Ovary (tissue), 3 donors: ENCODE measurements around the gene NR3C2.

ENCODE experiments used
- EP300 ChIP-seq: sonication (generic); formaldehyde crosslinking; IDR thresholded peaks from one replicate; pipeline ENCODE4 v1.6.1; 2017; ENCODE audit warnings: antibody characterized with exemption
- POLR2A ChIP-seq: fragments of 450-650 bp; IDR thresholded peaks from one replicate; pipeline ENCODE4 v1.6.1; 2017; ENCODE audit warnings: antibody characterized with exemption, mild to moderate bottlenecking, moderate library complexity
- TF ChIP-seq, protein P1 (sequence below), 3 donors: fragments of 450-650 bp in 2 of 3; fragments of 200-600 bp in 1 of 3; IDR thresholded peaks; one replicate each; pipeline versions ENCODE4 v1.5.1 to v1.8.0; 2016 to 2022; ENCODE audit warnings: antibody characterized with exemption in 3 of 3, mild to moderate bottlenecking in 1 of 3
- donor health status: DM: no; HTN: no; CAD: no.

DNA sequence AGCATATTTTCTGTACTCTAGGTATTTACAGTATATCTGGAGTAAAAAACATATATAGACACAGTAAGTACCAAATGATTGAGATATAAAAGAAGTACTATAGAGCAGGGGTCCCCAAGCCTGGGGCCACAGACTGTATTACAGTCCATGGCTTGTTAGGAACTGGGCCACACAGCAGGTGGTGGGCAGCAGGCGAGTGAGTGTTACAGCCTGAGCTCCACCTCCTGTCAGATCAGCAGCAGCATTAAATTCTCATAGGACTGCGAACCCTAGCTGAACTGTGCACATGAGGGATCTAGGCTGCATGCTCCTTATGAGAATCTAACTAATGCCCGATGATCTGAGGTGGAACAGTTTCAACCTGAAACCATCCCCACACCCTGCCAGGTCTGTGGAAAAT lies 300.7 kb downstream of the NR3C2 start:
- TF ChIP-seq POLR2A (no peak), EP300 (no peak)
- TF ChIP-seq, protein P1, sequence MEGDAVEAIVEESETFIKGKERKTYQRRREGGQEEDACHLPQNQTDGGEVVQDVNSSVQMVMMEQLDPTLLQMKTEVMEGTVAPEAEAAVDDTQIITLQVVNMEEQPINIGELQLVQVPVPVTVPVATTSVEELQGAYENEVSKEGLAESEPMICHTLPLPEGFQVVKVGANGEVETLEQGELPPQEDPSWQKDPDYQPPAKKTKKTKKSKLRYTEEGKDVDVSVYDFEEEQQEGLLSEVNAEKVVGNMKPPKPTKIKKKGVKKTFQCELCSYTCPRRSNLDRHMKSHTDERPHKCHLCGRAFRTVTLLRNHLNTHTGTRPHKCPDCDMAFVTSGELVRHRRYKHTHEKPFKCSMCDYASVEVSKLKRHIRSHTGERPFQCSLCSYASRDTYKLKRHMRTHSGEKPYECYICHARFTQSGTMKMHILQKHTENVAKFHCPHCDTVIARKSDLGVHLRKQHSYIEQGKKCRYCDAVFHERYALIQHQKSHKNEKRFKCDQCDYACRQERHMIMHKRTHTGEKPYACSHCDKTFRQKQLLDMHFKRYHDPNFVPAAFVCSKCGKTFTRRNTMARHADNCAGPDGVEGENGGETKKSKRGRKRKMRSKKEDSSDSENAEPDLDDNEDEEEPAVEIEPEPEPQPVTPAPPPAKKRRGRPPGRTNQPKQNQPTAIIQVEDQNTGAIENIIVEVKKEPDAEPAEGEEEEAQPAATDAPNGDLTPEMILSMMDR (IDR thresholded peaks at IDR 0.05): no peak
